GM12875 (cell line): Measurements from ENCODE around the gene BTF3.
"Not testable (repeated sequence)": the region's sequence is repeated elsewhere in the genome, so short reads cannot be mapped to it uniquely, and the experiment has no call there.

Source experiments
- H3K4me3 ChIP-seq: one replicate; pipeline ENCODE4 v1.5.1; 2011; ENCODE audit warnings: low read depth, low read length, control low read depth
- CTCF ChIP-seq: IDR thresholded peaks from 2 replicates; pipeline ENCODE4 v1.5.1; 2011; ENCODE audit warnings: low read depth, mild to moderate bottlenecking, control low read depth, inconsistent platforms, low read length, moderate library complexity, borderline replicate concordance; ENCODE audit not compliant: insufficient read depth

BTF3 gene

GRCh38 chr5:73472116-73472515 is 26.1 kb upstream of the BTF3 start:
- no peak overlapping the region for H3K4me3 ChIP-seq
- no peak for TF ChIP-seq CTCF

GRCh38 chr5:73480500-73480899 is 17.7 kb upstream of the BTF3 start:
- H3K4me3 ChIP-seq = no peak overlapping the region
- no peak for TF ChIP-seq CTCF

GRCh38 chr5:73482383-73483136 is 15.7 kb upstream of the BTF3 start:
- no peak overlapping the region for H3K4me3 ChIP-seq
- no peak for TF ChIP-seq CTCF

GRCh38 chr5:73483676-73484075 is 14.6 kb upstream of the BTF3 start:
- TF ChIP-seq CTCF = no peak
- no peak overlapping the region for H3K4me3 ChIP-seq

GRCh38 chr5:73484511-73484910 is 13.7 kb upstream of the BTF3 start:
- TF ChIP-seq CTCF = no peak
- H3K4me3 ChIP-seq = no peak overlapping the region

GRCh38 chr5:73485715-73486114 is 12.5 kb upstream of the BTF3 start:
- H3K4me3 ChIP-seq = no peak overlapping the region
- no peak for TF ChIP-seq CTCF

GRCh38 chr5:73486119-73486899 is 11.9 kb upstream of the BTF3 start:
- TF ChIP-seq CTCF = no peak
- H3K4me3 ChIP-seq = no peak overlapping the region

- not testable (repeated sequence) for H3K4me3 ChIP-seq
Observed at GRCh38 chr5:73487257-73487656, 11.0 kb upstream of the BTF3 start.
